OCI-LY7 (cell line): Measurements from ENCODE around the gene ZNF423.

Experiments
- CTCF ChIP-seq: fragments of 200-600 bp; sonication (generic); conservative IDR thresholded peaks from 2 replicates; pipeline ENCODE4 v1.5.1; 2014; ENCODE audit warnings: mild to moderate bottlenecking, antibody characterized with exemption, low read length, moderate library complexity, mixed read lengths
- EZH2phosphoT487 ChIP-seq: fragments of 200-600 bp; sonication (generic); IDR thresholded peaks from 2 replicates; pipeline ENCODE4 v1.6.1; 2018; ENCODE audit warnings: low read depth, borderline replicate concordance, mild to moderate bottlenecking, mixed run types, antibody characterized with exemption, low read length, moderate library complexity, mixed read lengths

GRCh38 chr16:49658531-49658930 lies 197.4 kb downstream of the ZNF423 start:
- TF ChIP-seq CTCF (no peak), EZH2phosphoT487 (no peak)
